Chondrocyte (in vitro differentiated cells): ENCODE results near the gene WWOX. TPM values are rescaled to one million over a fixed set of nuclear protein-coding genes. Genes with fewer than 3 reads are reported as not detected.

Source experiments
- DNase-seq: peaks from one replicate; pipeline ENCODE4 v3.0.0; 2021; ENCODE audit warnings: mixed read lengths, low spot score
- H3K27ac Mint-ChIP-seq: one replicate; pipeline ENCODE4 v1.8.0; 2021; ENCODE audit warnings: mild to moderate bottlenecking, moderate library complexity, mixed read lengths; ENCODE audit not compliant: unreplicated experiment
- H3K27me3 Mint-ChIP-seq: 2 replicates; pipeline ENCODE4 v1.8.0; 2021; ENCODE audit warnings: low read depth, mixed read lengths
- H3K36me3 Mint-ChIP-seq: 2 replicates; pipeline ENCODE4 v1.8.0; 2021; ENCODE audit warnings: low read depth, mixed read lengths
- H3K4me1 Mint-ChIP-seq: 2 replicates; pipeline ENCODE4 v1.8.0; 2021; ENCODE audit warnings: low read depth, mild to moderate bottlenecking, mixed read lengths
- H3K4me3 Mint-ChIP-seq: one replicate; pipeline ENCODE4 v1.8.0; 2021; ENCODE audit warnings: mild to moderate bottlenecking, moderate library complexity, mixed read lengths; ENCODE audit not compliant: unreplicated experiment
- H3K9me3 Mint-ChIP-seq: 2 replicates; pipeline ENCODE4 v1.8.0; 2021; ENCODE audit warnings: low read depth, mixed read lengths
- CTCF ChIP-seq: fragments of 200-600 bp; sonication (generic); IDR thresholded peaks from 2 replicates; pipeline ENCODE4 v1.5.0; 2021; ENCODE audit warnings: antibody characterized with exemption, mild to moderate bottlenecking, moderate library complexity
- total RNA-seq: library from RNA; stranded (reverse); gene quantifications from 3 replicates; pipeline ENCODE4 v1.2.1, GENCODE V29; 2021

The WWOX gene
- total RNA-seq, 1 donor from 2014 or later, result 12.1 TPM

- no peaks in the 10 kb centered on the region for H3K36me3 Mint-ChIP-seq
- H3K27ac Mint-ChIP-seq, result no peak overlapping the region
- H3K4me1 Mint-ChIP-seq, result no peaks in the 10 kb centered on the region
- DNase-seq, result no peak
- TF ChIP-seq CTCF, result no peak
- H3K27me3 Mint-ChIP-seq, result no peaks in the 10 kb centered on the region
- no peaks in the 10 kb centered on the region for H3K9me3 Mint-ChIP-seq
- H3K4me3 Mint-ChIP-seq, result no peak overlapping the region
Observed at GRCh38 chr16:79019431-79019830, 920.0 kb downstream of the WWOX start.

GRCh38 chr16:79021991-79022630 is 922.7 kb downstream of the WWOX start:
- Mint-ChIP-seq H3K9me3 (no peaks in the 10 kb centered on the region), H3K4me3 (no peak overlapping the region), H3K27ac (no peak overlapping the region), H3K27me3 (no peaks in the 10 kb centered on the region), H3K36me3 (no peaks in the 10 kb centered on the region), H3K4me1 (no peaks in the 10 kb centered on the region)
- no peak for DNase-seq
- TF ChIP-seq CTCF, result no peak

- no peaks in the 10 kb centered on the region for H3K27me3 Mint-ChIP-seq
- H3K4me3 Mint-ChIP-seq, result no peak overlapping the region
- H3K36me3 Mint-ChIP-seq, result peaks cover 1% of the 10 kb centered on the region
- H3K27ac Mint-ChIP-seq, result no peak overlapping the region
- H3K9me3 Mint-ChIP-seq, result peaks cover 3% of the 10 kb centered on the region
- H3K4me1 Mint-ChIP-seq, result no peaks in the 10 kb centered on the region
- no peak for DNase-seq
- no peak for TF ChIP-seq CTCF
Observed at GRCh38 chr16:79026117-79026516, 926.7 kb downstream of the WWOX start.

- H3K27ac Mint-ChIP-seq, result no peak overlapping the region
- DNase-seq, result no peak
- H3K4me1 Mint-ChIP-seq, result no peaks in the 10 kb centered on the region
- peaks cover 14% of the 10 kb centered on the region for H3K9me3 Mint-ChIP-seq
- no peak overlapping the region for H3K4me3 Mint-ChIP-seq
- no peaks in the 10 kb centered on the region for H3K27me3 Mint-ChIP-seq
- TF ChIP-seq CTCF, result no peak
- peaks cover 2% of the 10 kb centered on the region for H3K36me3 Mint-ChIP-seq
Observed at GRCh38 chr16:79036541-79036940, 937.1 kb downstream of the WWOX start.

DNA sequence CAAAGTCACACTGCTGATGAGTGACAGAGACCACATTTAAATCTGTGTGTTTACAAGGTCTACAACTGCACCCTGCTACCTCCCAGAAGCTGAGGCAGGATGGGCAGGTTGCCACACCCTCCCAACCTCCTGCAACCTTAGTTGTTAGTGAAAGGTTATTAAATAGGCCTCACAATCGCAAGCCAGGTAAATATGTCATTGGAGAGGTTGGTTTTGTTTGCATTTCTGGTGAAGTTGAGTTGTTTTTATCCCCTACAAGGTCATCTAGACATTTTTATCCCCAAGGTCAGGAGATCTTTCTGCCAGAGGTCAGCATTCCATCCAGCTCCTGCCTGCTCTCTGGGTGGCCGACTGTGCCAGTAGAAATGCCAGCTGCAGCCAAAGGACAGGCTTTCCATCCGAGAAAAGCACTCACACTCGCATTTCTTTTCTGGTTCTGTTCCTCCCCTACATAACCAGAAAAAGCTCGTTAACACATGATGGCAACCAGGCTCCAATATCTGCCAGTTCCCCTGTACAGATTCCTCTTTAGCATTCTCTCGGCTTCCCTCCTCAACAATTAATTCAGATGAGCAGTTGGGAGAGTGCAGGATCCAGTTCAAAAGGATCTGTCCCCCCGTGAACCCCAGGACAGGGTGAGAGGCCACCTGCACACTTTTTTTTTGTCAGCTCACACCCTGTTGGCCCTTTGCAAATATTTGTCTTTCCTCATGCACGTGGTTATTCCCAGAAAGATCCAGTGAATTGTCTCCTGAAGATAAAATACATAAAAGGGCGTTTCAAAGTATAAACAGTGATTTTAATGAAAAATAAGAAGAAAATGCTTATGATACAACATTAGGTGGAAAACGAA is 938.3 kb downstream of the WWOX start:
- no peaks in the 10 kb centered on the region for H3K4me1 Mint-ChIP-seq
- no peak overlapping the region for H3K27ac Mint-ChIP-seq
- H3K27me3 Mint-ChIP-seq, result no peaks in the 10 kb centered on the region

More for the DNA sequence above, 938.3 kb downstream of the WWOX start:
- Mint-ChIP-seq H3K36me3 (peaks cover 2% of the 10 kb centered on the region), H3K9me3 (peaks cover 14% of the 10 kb centered on the region), H3K4me3 (no peak overlapping the region)
- TF ChIP-seq CTCF, result no peak
- no peak for DNase-seq
